Stimulated activated CD4-positive, alpha-beta T cell treated with anti-CD3 and anti-CD28 coated beads, Interleukin-1b, Interleukin-23, amount 100 ng/mL, for 24 hours (primary cell): ENCODE data around the gene ATOX1.

Experiments
- DNase-seq, 4 experiments: peaks; one replicate each; pipeline ENCODE4 v3.0.0-alpha.2; 2020; ENCODE audit warnings: low read depth in 4 of 4, low spot score in 1 of 4

ATOX1 gene

GRCh38 chr5:151770383-151771258, 12.2 kb upstream of the ATOX1 start:
- DNase-seq, result peak in 3 of 4 experiments; percentile 10 to 33 (median 25)

- no peak for DNase-seq
These were observed 8.5 kb upstream of the ATOX1 start for GRCh38 chr5:151766975-151767374.

GRCh38 chr5:151764801-151765200, 6.4 kb upstream of the ATOX1 start:
- no peak for DNase-seq

GRCh38 chr5:151758141-151758429, 346 bp downstream of the ATOX1 start:
- DNase-seq, result no peak

GRCh38 chr5:151757233-151758140, 944 bp downstream of the ATOX1 start:
- DNase-seq, result peak in 1 of 4 experiments; percentile 18

GRCh38 chr5:151755383-151755782, 3.0 kb downstream of the ATOX1 start:
- DNase-seq, result no peak

- DNase-seq, result no peak
These were observed 6.8 kb downstream of the ATOX1 start for GRCh38 chr5:151751593-151751992.

GRCh38 chr5:151751091-151751490, 7.3 kb downstream of the ATOX1 start:
- no peak for DNase-seq

- DNase-seq, result no peak
These were observed 8.3 kb downstream of the ATOX1 start for GRCh38 chr5:151750121-151750520.

- no peak for DNase-seq
These were observed 13.2 kb downstream of the ATOX1 start for GRCh38 chr5:151745071-151745705.

GRCh38 chr5:151743530-151743929, 14.9 kb downstream of the ATOX1 start:
- DNase-seq, result no peak

GRCh38 chr5:151742870-151743294, 15.5 kb downstream of the ATOX1 start:
- DNase-seq, result no peak

GRCh38 chr5:151741678-151742423, 16.6 kb downstream of the ATOX1 start:
- DNase-seq, result no peak

GRCh38 chr5:151740958-151741373, 17.5 kb downstream of the ATOX1 start:
- DNase-seq, result no peak

- DNase-seq, result peak in 1 of 4 experiments; percentile 8
These were observed 18.0 kb downstream of the ATOX1 start for GRCh38 chr5:151740336-151740942.

GRCh38 chr5:151739939-151740335, 18.5 kb downstream of the ATOX1 start:
- DNase-seq, result no peak

- no peak for DNase-seq
These were observed 19.0 kb downstream of the ATOX1 start for GRCh38 chr5:151739395-151739794.

- no peak for DNase-seq
These were observed 20.1 kb downstream of the ATOX1 start for GRCh38 chr5:151738125-151738848.

- no peak for DNase-seq
These were observed 21.0 kb downstream of the ATOX1 start for GRCh38 chr5:151737431-151737830.

GRCh38 chr5:151735646-151736045, 22.8 kb downstream of the ATOX1 start:
- no peak for DNase-seq
